HepG2 (cell line): ENCODE results near the gene STARD5. TPM values are rescaled to one million over a fixed set of nuclear protein-coding genes. Genes with fewer than 3 reads are reported as not detected.

Experiments used
- ATAC-seq: fragments of 200-7000 bp; cut with Tn5 transposase; 3 replicates; pipeline ENCODE4 v1.9.1; 2020; ENCODE audit warnings: mild to moderate bottlenecking, moderate library complexity
- BruUV-seq: library from RNA; stranded (reverse); fragments of 400-500 nt; replicated peaks from 2 replicates; lab custom pipeline; 2021; lab: Mats Ljungman, UMichigan
- CTCF ChIA-PET: fragments of 300-600 bp; formaldehyde crosslinking; extraction: SDS; loops from one replicate; lab custom pipeline; 2021; ENCODE audit warnings: low total read pairs, inconsistent platforms, low intra/inter-chr PET ratio; lab: Yijun Ruan, JAX
- POLR2A ChIA-PET: fragments of 350-600 bp; sonication (Branson Sonifier 250); formaldehyde crosslinking; loops from one replicate; lab custom pipeline; 2020; ENCODE audit warnings: antibody characterized with exemption, inconsistent platforms; lab: Yijun Ruan, JAX
- DNase-seq: peaks from one replicate; pipeline ENCODE4 v3.0.0-alpha.2; 2015; ENCODE audit warnings: low spot score
- FAIRE-seq: peaks from 3 replicates; lab custom pipeline; 2011; peaks lifted over from hg19 to GRCh38; lab: Jason Lieb, UNC
- H2AFZ ChIP-seq: one replicate; pipeline ENCODE4 v1.6.1; 2011; ENCODE audit warnings: low read length, inconsistent platforms
- H3K27ac ChIP-seq: fragments of 300-600 bp; 3 replicates; pipeline ENCODE4 v1.8.0; 2011; ENCODE audit warnings: mixed run types, mild to moderate bottlenecking, mixed read lengths, low read length, inconsistent platforms; ENCODE audit not compliant: insufficient read depth; ENCODE audit errors: extremely low read length
- H3K27me3 ChIP-seq, 2 experiments: fragments of 200-600 bp in 1 of 2; 2 replicates in 1 of 2; 3 replicates in 1 of 2; pipeline versions ENCODE4 v1.6.0 to v1.8.0; 2011; ENCODE audit warnings: low read length in 2 of 2, mild to moderate bottlenecking in 2 of 2, moderate library complexity in 2 of 2, inconsistent platforms in 1 of 2; ENCODE audit not compliant: insufficient read depth in 2 of 2, control insufficient read depth in 1 of 2
- H3K36me3 ChIP-seq, 2 experiments: fragments of 200-600 bp in 1 of 2; replicated peaks in 1 of 2; 2 replicates in 1 of 2; 3 replicates in 1 of 2; pipeline versions ENCODE4 v1.5.1 to v1.8.0; 2011; ENCODE audit warnings: low read length in 2 of 2, inconsistent platforms in 1 of 2; ENCODE audit not compliant: insufficient read depth in 2 of 2, control insufficient read depth in 1 of 2
- H3K4me1 ChIP-seq: 2 replicates; pipeline ENCODE4 v1.5.1; 2012; ENCODE audit warnings: low read length, inconsistent platforms; ENCODE audit not compliant: insufficient read depth
- H3K4me2 ChIP-seq: 2 replicates; pipeline ENCODE4 v1.6.0; 2011; ENCODE audit warnings: low read depth, low read length, inconsistent platforms
- H3K4me3 ChIP-seq, 3 experiments: fragments of 200-600 bp in 1 of 3; sonication (generic), shearing (Covaris generic) in 1 of 3; replicated peaks in 1 of 3; 2 replicates each; pipeline ENCODE4 v1.5.1; 2011 to 2016; ENCODE audit warnings: low read length in 3 of 3, inconsistent platforms in 2 of 3, low read depth in 2 of 3, mild to moderate bottlenecking in 2 of 3, control low read depth in 1 of 3, mixed read lengths in 1 of 3; ENCODE audit not compliant: insufficient read depth in 1 of 3
- H3K79me2 ChIP-seq: one replicate; pipeline ENCODE4 v1.6.1; 2011; ENCODE audit warnings: low read length, inconsistent platforms; ENCODE audit not compliant: insufficient read depth
- H3K9ac ChIP-seq: 2 replicates; pipeline ENCODE4 v1.6.0; 2011; ENCODE audit warnings: mild to moderate bottlenecking, low read depth, low read length, inconsistent platforms; ENCODE audit not compliant: insufficient read depth
- H3K9me3 ChIP-seq: 2 replicates; pipeline ENCODE4 v1.5.1; 2012; ENCODE audit warnings: mild to moderate bottlenecking, low read length
- H4K20me1 ChIP-seq: 2 replicates; pipeline ENCODE4 v1.6.0; 2011; ENCODE audit warnings: inconsistent platforms, mild to moderate bottlenecking, low read length, moderate library complexity; ENCODE audit not compliant: insufficient read depth
- ATM ChIP-seq: fragments of 450-650 bp; IDR thresholded peaks from 2 replicates; pipeline ENCODE4 v1.7.1; 2017; ENCODE audit warnings: mild to moderate bottlenecking, borderline replicate concordance
- DNMT3B ChIP-seq: conservative IDR thresholded peaks from 2 replicates; pipeline ENCODE4 v1.6.1; 2016; ENCODE audit warnings: missing biosample characterization, control low read depth
- HBP1 ChIP-seq: IDR thresholded peaks from 2 replicates; pipeline ENCODE4 v1.6.1; 2016; ENCODE audit warnings: low read depth, control low read depth
- HNRNPK ChIP-seq: fragments of 200-400 bp; formaldehyde crosslinking; IDR thresholded peaks from 2 replicates; pipeline ENCODE4 v1.6.1; 2018; ENCODE audit warnings: low read length, low read depth, moderate library complexity, mild to moderate bottlenecking; ENCODE audit not compliant: poor library complexity, severe bottlenecking
- KLF12 ChIP-seq: sonication (generic); formaldehyde crosslinking; IDR thresholded peaks from 2 replicates; pipeline ENCODE4 v1.4.0; 2020; ENCODE audit warnings: missing genetic modification reagents, borderline replicate concordance
- SRSF4 ChIP-seq: fragments of 200-400 bp; formaldehyde crosslinking; IDR thresholded peaks from one replicate; pipeline ENCODE4 v1.6.1; 2018; ENCODE audit warnings: mild to moderate bottlenecking, low read depth, low read length, moderate library complexity; ENCODE audit not compliant: poor library complexity, severe bottlenecking
- ZFAT ChIP-seq: sonication (generic); formaldehyde crosslinking; conservative IDR thresholded peaks from 2 replicates; pipeline ENCODE4 v1.8.1; 2023; ENCODE audit warnings: missing genetic modification reagents, inconsistent platforms
- ZNF546 ChIP-seq: sonication (generic); formaldehyde crosslinking; conservative IDR thresholded peaks from 2 replicates; pipeline ENCODE4 v1.8.1; 2023; ENCODE audit warnings: mild to moderate bottlenecking, missing genetic modification reagents
- ZNF547 ChIP-seq: sonication (generic); formaldehyde crosslinking; IDR thresholded peaks from 2 replicates; pipeline ENCODE4 v1.5.1; 2020; ENCODE audit warnings: mild to moderate bottlenecking, missing genetic modification reagents
- ZNF703 ChIP-seq: sonication (generic); formaldehyde crosslinking; IDR thresholded peaks from 2 replicates; pipeline ENCODE4 v1.5.1; 2020; ENCODE audit warnings: missing genetic modification reagents, mild to moderate bottlenecking, moderate library complexity, borderline replicate concordance
- ZSCAN12 ChIP-seq: sonication (generic); formaldehyde crosslinking; IDR thresholded peaks from 2 replicates; pipeline ENCODE4 v1.9.0; 2021; ENCODE audit warnings: mild to moderate bottlenecking, missing genetic modification reagents
- WGBS: methylation state at CpG from one replicate; pipeline ENCODE4 v1.1.6; 2017; ENCODE audit warnings: low lambda C conversion rate; 5-methylcytosine and 5-hydroxymethylcytosine counted together
- in situ Hi-C: cut with HindIII; loops from 2 replicates; pipeline ENCODE4 v1.10.0; 2017; ENCODE audit warnings: low pct_unique_long_range_greater_than_20kb; ENCODE audit not compliant: extremely low pct_ligation_motif_present
- intact Hi-C: fragments of 100-400 bp; cut with micrococcal nuclease; formaldehyde crosslinking; loops from one replicate; pipeline ENCODE4 v1.10.0; 2022; ENCODE audit not compliant: unreplicated experiment
- polyA plus RNA-seq, 8 experiments: library from polyadenylated mRNA; depleted of rRNA in 3 of 8; stranded (reverse) in 7 of 8; unstranded in 1 of 8; fragments of >200 nt; fragmentation: Illumina TruSeq in 4 of 8; extraction: Trizol in 4 of 8; gene quantifications; 2 replicates each; pipeline versions ENCODE4 v1.2.1 to v1.2.3, GENCODE V29; 2011 to 2016; ENCODE audit warnings: low read depth in 4 of 8, missing spikeins in 1 of 8, mixed read lengths in 1 of 8; ENCODE audit not compliant: insufficient read depth in 1 of 8
- total RNA-seq, 5 experiments: library from RNA; depleted of rRNA; stranded (reverse); fragments of >200 nt; fragmentation: Illumina TruSeq; extraction: Trizol; gene quantifications; 2 replicates each; pipeline ENCODE4 v1.2.3, GENCODE V29; 2016; ENCODE audit warnings: low read depth in 1 of 5
- TF ChIP-seq, protein P1 (sequence below): fragments of 450-650 bp; IDR thresholded peaks from 2 replicates; pipeline ENCODE4 v1.6.1; 2017
- TF ChIP-seq, protein P2 (sequence below): sonication (generic); formaldehyde crosslinking; IDR thresholded peaks from 2 replicates; pipeline ENCODE4 v1.5.0; 2020; ENCODE audit warnings: missing genetic modification reagents

STARD5 gene
- total and polyA plus RNA-seq, 2 of the 13 experiments (the other 11 are each of a cell fraction or from before 2014, with no cell fraction given): 3.1 to 3.5 TPM

GRCh38 chr15:81360491-81360890 is 36.5 kb upstream of the STARD5 start:
- Histone ChIP-seq H3K9me3 (no peaks in the 10 kb centered on the region), H3K4me1 (no peaks in the 10 kb centered on the region), H3K79me2 (no peaks in the 10 kb centered on the region), H4K20me1 (no peaks in the 10 kb centered on the region), H3K27ac (no peak overlapping the region), H3K9ac (no peak overlapping the region), H3K27me3 (no peaks in the 10 kb centered on the region), H3K36me3 (no peaks in the 10 kb centered on the region), H3K4me2 (no peak overlapping the region), H2AFZ (no peak overlapping the region), H3K4me3 (no peak overlapping the region)
- ChIA-PET CTCF (no interaction called here), POLR2A (no interaction called here)
- no TSS peak for BruUV-seq
- intact Hi-C loops: no loop called here
- DNase-seq (no peak), ATAC-seq (no peak), FAIRE-seq (no peak)
- in situ Hi-C loops: no loop called here
- no peak for TF ChIP-seq DNMT3B (CRISPR knock-in tag)
- TF ChIP-seq ZSCAN12 (CRISPR knock-in tag): no peak
- no peak for TF ChIP-seq ZNF546
- no peak for TF ChIP-seq HNRNPK
- no peak for TF ChIP-seq KLF12 (CRISPR knock-in tag)
- TF ChIP-seq SRSF4: no peak
- TF ChIP-seq, protein P1, sequence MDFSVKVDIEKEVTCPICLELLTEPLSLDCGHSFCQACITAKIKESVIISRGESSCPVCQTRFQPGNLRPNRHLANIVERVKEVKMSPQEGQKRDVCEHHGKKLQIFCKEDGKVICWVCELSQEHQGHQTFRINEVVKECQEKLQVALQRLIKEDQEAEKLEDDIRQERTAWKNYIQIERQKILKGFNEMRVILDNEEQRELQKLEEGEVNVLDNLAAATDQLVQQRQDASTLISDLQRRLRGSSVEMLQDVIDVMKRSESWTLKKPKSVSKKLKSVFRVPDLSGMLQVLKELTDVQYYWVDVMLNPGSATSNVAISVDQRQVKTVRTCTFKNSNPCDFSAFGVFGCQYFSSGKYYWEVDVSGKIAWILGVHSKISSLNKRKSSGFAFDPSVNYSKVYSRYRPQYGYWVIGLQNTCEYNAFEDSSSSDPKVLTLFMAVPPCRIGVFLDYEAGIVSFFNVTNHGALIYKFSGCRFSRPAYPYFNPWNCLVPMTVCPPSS: no peak
- no peak for TF ChIP-seq HBP1
- TF ChIP-seq ZNF547 (CRISPR knock-in tag): no peak
- TF ChIP-seq, protein P2, sequence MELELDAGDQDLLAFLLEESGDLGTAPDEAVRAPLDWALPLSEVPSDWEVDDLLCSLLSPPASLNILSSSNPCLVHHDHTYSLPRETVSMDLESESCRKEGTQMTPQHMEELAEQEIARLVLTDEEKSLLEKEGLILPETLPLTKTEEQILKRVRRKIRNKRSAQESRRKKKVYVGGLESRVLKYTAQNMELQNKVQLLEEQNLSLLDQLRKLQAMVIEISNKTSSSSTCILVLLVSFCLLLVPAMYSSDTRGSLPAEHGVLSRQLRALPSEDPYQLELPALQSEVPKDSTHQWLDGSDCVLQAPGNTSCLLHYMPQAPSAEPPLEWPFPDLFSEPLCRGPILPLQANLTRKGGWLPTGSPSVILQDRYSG (CRISPR knock-in tag): no peak
- TF ChIP-seq ATM: no peak
- no peak for TF ChIP-seq ZFAT (CRISPR knock-in tag)
- no peak for TF ChIP-seq ZNF703 (CRISPR knock-in tag)
- WGBS: 43% methylated on average over 5 of the region's 5 CpGs
